Ovary (tissue), 9 donors: ENCODE measurements around the gene ZDHHC1. TPM values are rescaled to one million over a fixed set of nuclear protein-coding genes. Genes with fewer than 3 reads are reported as not detected.

Experiments
- DNase-seq, 5 donors: peaks; one replicate each; pipeline ENCODE4 v3.0.0-alpha.2; 2019 to 2020
- H3K27ac ChIP-seq, 2 donors: fragments of 200-600 bp; one replicate each; pipeline versions ENCODE4 v1.5.1 to v1.8.0; 2019 to 2022
- H3K27me3 ChIP-seq: fragments of 200-600 bp; one replicate; pipeline ENCODE4 v1.8.0; 2022
- H3K36me3 ChIP-seq: fragments of 200-600 bp; sonication (generic); one replicate; pipeline ENCODE4 v1.5.1; 2019
- H3K4me1 ChIP-seq: one replicate; pipeline ENCODE4 v1.8.1; 2013; ENCODE audit warnings: mild to moderate bottlenecking, moderate library complexity; ENCODE audit not compliant: insufficient read depth
- H3K4me3 ChIP-seq: fragments of 200-600 bp; sonication (generic); one replicate; pipeline ENCODE4 v1.5.1; 2017
- H3K9me3 ChIP-seq, 2 donors: fragments of 200-600 bp in 1 of 2; sonication (generic) in 1 of 2; one replicate each; pipeline versions ENCODE4 v1.5.1 to v1.8.1; 2013 to 2019; ENCODE audit warnings: mild to moderate bottlenecking in 1 of 2, moderate library complexity in 1 of 2
- EP300 ChIP-seq: sonication (generic); formaldehyde crosslinking; IDR thresholded peaks from one replicate; pipeline ENCODE4 v1.6.1; 2017; ENCODE audit warnings: antibody characterized with exemption
- POLR2A ChIP-seq: fragments of 450-650 bp; IDR thresholded peaks from one replicate; pipeline ENCODE4 v1.6.1; 2017; ENCODE audit warnings: antibody characterized with exemption, mild to moderate bottlenecking, moderate library complexity
- WGBS, 3 donors: extraction: QIAGEN DNeasy Blood & Tissue Kit in 1 of 3; methylation state at CpG; one replicate each; pipeline versions ENCODE4 v1.1.5 to v1.1.7; 2013 to 2017; 5-methylcytosine and 5-hydroxymethylcytosine counted together
- intact Hi-C, 4 donors: fragments of 100-400 bp; cut with DNase I; formaldehyde crosslinking; loops; one replicate each; pipeline versions ENCODE4 v1.11.0 to v1.15.1; 2022 to 2023
- polyA plus RNA-seq, 2 donors: library from polyadenylated mRNA; stranded (reverse); fragments of 200-250 nt in 1 of 2; fragments of 350-450 nt in 1 of 2; fragmentation: Illumina TruSeq in 1 of 2; extraction: RNeasy Lipid Tissue Mini Kit (QIAGEN cat#74804) in 1 of 2; gene quantifications; one replicate each; pipeline ENCODE4 v1.2.3, GENCODE V29; 2013 to 2014
- small RNA-seq: library from RNA; depleted of rRNA; stranded (forward); fragments of <200 nt; gene quantifications from one replicate; pipeline ENCODE3, GENCODE V24; 2016
- total RNA-seq, 7 donors: library from RNA; depleted of rRNA in 2 of 7; stranded (reverse); fragments of >200 nt in 2 of 7; fragmentation: NEBNext Ultra II Directional in 3 of 7; extraction: Animal tissue kit (Norgen Biotek cat#: 25700) in 3 of 7; gene quantifications; one replicate each; pipeline versions ENCODE4 v1.1.0 to v1.2.4, GENCODE V29; 2016 to 2023
- TF ChIP-seq, protein P1 (sequence below), 3 donors: fragments of 450-650 bp in 2 of 3; fragments of 200-600 bp in 1 of 3; IDR thresholded peaks; one replicate each; pipeline versions ENCODE4 v1.5.1 to v1.8.0; 2016 to 2022; ENCODE audit warnings: antibody characterized with exemption in 3 of 3, mild to moderate bottlenecking in 1 of 3
- donor health status: DM: no; HTN: no; CAD: no; lungs with moderate emphysema.
- donor health status: DM: no; HTN: no; CAD: no.
- donor health status: Bipolar disorder and iron deficiency.
- donor health status: DM: yes; HTN: yes; CAD: no.
- donor health status: DM: no; HTN: no; CAD: no.
- donor health status: DM: yes; HTN: yes; CAD: no.

The ZDHHC1 gene
- total and polyA plus RNA-seq, 9 donors = 1.4 to 45.5 (median 21.9) TPM

DNA sequence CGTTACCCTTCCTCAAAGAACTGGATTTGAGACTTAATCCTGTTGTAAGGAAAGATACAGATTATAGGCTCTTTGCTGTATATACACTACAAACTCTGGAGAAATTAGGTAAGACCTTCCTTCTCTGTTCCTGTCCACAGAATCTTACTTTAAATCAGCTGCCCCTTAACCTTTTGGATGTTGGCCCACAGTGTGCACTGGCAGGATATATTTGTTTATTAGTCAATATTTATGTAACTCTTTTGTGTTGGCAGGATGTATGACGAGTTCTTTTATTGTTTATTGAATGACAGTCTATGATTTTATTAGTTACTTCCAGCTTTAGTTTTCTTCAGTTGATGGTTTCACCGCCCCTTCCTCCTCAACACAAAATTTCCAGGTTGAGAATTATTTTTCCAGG is 69.9 kb downstream of the ZDHHC1 start:
- DNase-seq = no peak
- H3K4me3 ChIP-seq = no peak overlapping the region
- no peaks in the 10 kb centered on the region for H3K36me3 ChIP-seq
- TF ChIP-seq, protein P1, sequence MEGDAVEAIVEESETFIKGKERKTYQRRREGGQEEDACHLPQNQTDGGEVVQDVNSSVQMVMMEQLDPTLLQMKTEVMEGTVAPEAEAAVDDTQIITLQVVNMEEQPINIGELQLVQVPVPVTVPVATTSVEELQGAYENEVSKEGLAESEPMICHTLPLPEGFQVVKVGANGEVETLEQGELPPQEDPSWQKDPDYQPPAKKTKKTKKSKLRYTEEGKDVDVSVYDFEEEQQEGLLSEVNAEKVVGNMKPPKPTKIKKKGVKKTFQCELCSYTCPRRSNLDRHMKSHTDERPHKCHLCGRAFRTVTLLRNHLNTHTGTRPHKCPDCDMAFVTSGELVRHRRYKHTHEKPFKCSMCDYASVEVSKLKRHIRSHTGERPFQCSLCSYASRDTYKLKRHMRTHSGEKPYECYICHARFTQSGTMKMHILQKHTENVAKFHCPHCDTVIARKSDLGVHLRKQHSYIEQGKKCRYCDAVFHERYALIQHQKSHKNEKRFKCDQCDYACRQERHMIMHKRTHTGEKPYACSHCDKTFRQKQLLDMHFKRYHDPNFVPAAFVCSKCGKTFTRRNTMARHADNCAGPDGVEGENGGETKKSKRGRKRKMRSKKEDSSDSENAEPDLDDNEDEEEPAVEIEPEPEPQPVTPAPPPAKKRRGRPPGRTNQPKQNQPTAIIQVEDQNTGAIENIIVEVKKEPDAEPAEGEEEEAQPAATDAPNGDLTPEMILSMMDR (IDR thresholded peaks at IDR 0.05) = no peak
- no peak for TF ChIP-seq POLR2A
- no peak for TF ChIP-seq EP300
- H3K27ac ChIP-seq = no peak overlapping the region
- intact Hi-C loops = no loop called here
- 89 to 92% (median 90%) methylated on average over 3 of the region's 3 CpGs for WGBS, 3 donors
- H3K9me3 ChIP-seq = no peaks in the 10 kb centered on the region
- H3K4me1 ChIP-seq = no peaks in the 10 kb centered on the region
- no peaks in the 10 kb centered on the region for H3K27me3 ChIP-seq

DNA sequence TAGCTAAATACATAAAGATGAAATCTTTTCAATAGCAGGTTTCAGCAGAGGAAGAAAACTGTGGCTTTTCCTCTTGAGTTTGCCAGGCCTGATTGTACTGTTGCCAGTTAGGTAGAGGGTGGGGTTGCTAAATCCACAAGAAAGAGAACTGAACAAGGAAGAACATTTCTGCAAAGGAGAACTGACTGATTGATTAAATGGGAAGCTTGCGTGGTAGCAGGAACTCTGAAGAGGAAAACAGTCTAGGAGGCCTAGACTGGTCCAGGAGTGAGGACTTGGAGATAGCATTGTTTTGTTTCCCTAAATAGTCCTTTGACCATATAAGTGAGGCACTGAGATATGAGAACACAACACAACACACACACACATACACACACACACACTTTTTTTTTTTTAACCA is 70.9 kb downstream of the ZDHHC1 start:
- no peaks in the 10 kb centered on the region for H3K36me3 ChIP-seq
- no peaks in the 10 kb centered on the region for H3K27me3 ChIP-seq
- intact Hi-C loops = no loop called here
- TF ChIP-seq POLR2A (no peak), EP300 (no peak)
- TF ChIP-seq, protein P1 (IDR thresholded peaks at IDR 0.05) = no peak
- H3K9me3 ChIP-seq = no peaks in the 10 kb centered on the region
- no peak for DNase-seq
- WGBS, 3 donors = 80 to 82% (median 81%) methylated on average over 1 of the region's 1 CpG
- no peak overlapping the region for H3K27ac ChIP-seq
- no peaks in the 10 kb centered on the region for H3K4me1 ChIP-seq
- H3K4me3 ChIP-seq = no peak overlapping the region

Small RNA genes within 50 kb of the gene (small RNA-seq; reads per million reads assigned to genes)
- not detected for gene RNU1-123P

Other genes starting within 250 kb of the ZDHHC1 start
- gene NOL3, start 245.9 kb downstream of the ZDHHC1 start, total RNA-seq = 10 to 100 TPM; 14.1 to 31.7 (median 21.4) TPM
- gene NOL3, start 245.9 kb downstream of the ZDHHC1 start, polyA plus RNA-seq = 10 to 100 TPM; 17.9 to 23.1 TPM
- 10 to 100 TPM; 16.8 to 96.4 (median 65.7) TPM for gene MATCAP1, start 232.5 kb downstream of the ZDHHC1 start, total RNA-seq
- gene MATCAP1, start 232.5 kb downstream of the ZDHHC1 start, polyA plus RNA-seq = 10 to 100 TPM; 15.4 to 38.4 TPM
- gene EXOC3L1, start 226.3 kb downstream of the ZDHHC1 start, total RNA-seq = 10 to 100 TPM in 4 of 7 donors, 1 to 10 TPM in 3; 6.1 to 33.0 (median 16.4) TPM
- 10 to 100 TPM in 1 of 2 donors, under 1 TPM in 1; 0.32 to 12.2 TPM for gene EXOC3L1, start 226.3 kb downstream of the ZDHHC1 start, polyA plus RNA-seq
- gene E2F4, start 224.3 kb downstream of the ZDHHC1 start, total RNA-seq = 10 to 100 TPM; 36.0 to 75.7 (median 52.9) TPM
- 10 to 100 TPM; 17.6 to 36.2 TPM for gene E2F4, start 224.3 kb downstream of the ZDHHC1 start, polyA plus RNA-seq
- gene ELMO3, start 217.3 kb downstream of the ZDHHC1 start, total RNA-seq = 10 to 100 TPM in 1 of 7 donors, 1 to 10 TPM in 6; 1.1 to 14.8 (median 2.8) TPM
- gene ELMO3, start 217.3 kb downstream of the ZDHHC1 start, polyA plus RNA-seq = 1 to 10 TPM in 1 of 2 donors, not detected in 1; 1.2 TPM
- 10 to 100 TPM; 23.8 to 39.2 (median 32.1) TPM for gene TMEM208, start 189.3 kb downstream of the ZDHHC1 start, total RNA-seq
- gene TMEM208, start 189.3 kb downstream of the ZDHHC1 start, polyA plus RNA-seq = 10 to 100 TPM; 26.3 to 52.0 TPM
- gene FHOD1, start 169.0 kb downstream of the ZDHHC1 start, total RNA-seq = 10 to 100 TPM; 17.2 to 84.2 (median 41.8) TPM
- gene FHOD1, start 169.0 kb downstream of the ZDHHC1 start, polyA plus RNA-seq = 10 to 100 TPM; 16.0 to 26.2 TPM
- 1 to 10 TPM in 5 of 7 donors, under 1 TPM in 2; 0.36 to 3.1 (median 1.3) TPM for gene SLC9A5, start 167.5 kb downstream of the ZDHHC1 start, total RNA-seq
- 1 to 10 TPM in 1 of 2 donors, under 1 TPM in 1; 0.53 to 1.1 TPM for gene SLC9A5, start 167.5 kb downstream of the ZDHHC1 start, polyA plus RNA-seq
- 10 to 100 TPM; 12.4 to 37.9 (median 27.6) TPM for gene PLEKHG4, start 136.9 kb downstream of the ZDHHC1 start, total RNA-seq
- gene PLEKHG4, start 136.9 kb downstream of the ZDHHC1 start, polyA plus RNA-seq = 10 to 100 TPM in 1 of 2 donors, 1 to 10 TPM in 1; 5.1 to 38.6 TPM
- under 1 TPM in 3 of 7 donors, not detected in 4; 0.05 to 0.32 (median 0.12) TPM for gene KCTD19, start 89.7 kb downstream of the ZDHHC1 start, total RNA-seq
- under 1 TPM; 0.07 to 0.70 TPM for gene KCTD19, start 89.7 kb downstream of the ZDHHC1 start, polyA plus RNA-seq
- 1 to 10 TPM in 4 of 7 donors, under 1 TPM in 2, not detected in 1; 0.58 to 2.6 (median 1.2) TPM for gene LRRC36, start 89.7 kb downstream of the ZDHHC1 start, total RNA-seq
- gene LRRC36, start 89.7 kb downstream of the ZDHHC1 start, polyA plus RNA-seq = under 1 TPM; 0.59 to 0.80 TPM
- gene TPPP3, start 23.0 kb downstream of the ZDHHC1 start, total RNA-seq = 100 to 1,000 TPM in 1 of 7 donors, 10 to 100 TPM in 4, 1 to 10 TPM in 2; 2.2 to 269 (median 10.9) TPM
- gene TPPP3, start 23.0 kb downstream of the ZDHHC1 start, polyA plus RNA-seq = 10 to 100 TPM; 15.2 to 15.6 TPM
- 10 to 100 TPM in 5 of 7 donors, 1 to 10 TPM in 2; 1.3 to 26.3 (median 17.1) TPM for gene HSD11B2, start 14.6 kb upstream of the ZDHHC1 start, total RNA-seq
- 1 to 10 TPM; 4.6 to 5.1 TPM for gene HSD11B2, start 14.6 kb upstream of the ZDHHC1 start, polyA plus RNA-seq
- 100 to 1,000 TPM in 1 of 7 donors, 10 to 100 TPM in 6; 35.8 to 113 (median 63.0) TPM for gene ATP6V0D1, start 64.7 kb upstream of the ZDHHC1 start, total RNA-seq
- gene ATP6V0D1, start 64.7 kb upstream of the ZDHHC1 start, polyA plus RNA-seq = 10 to 100 TPM; 32.5 to 66.0 TPM
- gene AGRP, start 67.1 kb upstream of the ZDHHC1 start, total RNA-seq = under 1 TPM in 2 of 7 donors, not detected in 5; 0.48 to 0.55 TPM
- gene AGRP, start 67.1 kb upstream of the ZDHHC1 start, polyA plus RNA-seq = under 1 TPM in 1 of 2 donors, not detected in 1; 0.11 TPM
- 10 to 100 TPM; 22.3 to 96.3 (median 85.6) TPM for gene RIPOR1, start 112.4 kb upstream of the ZDHHC1 start, total RNA-seq
- 10 to 100 TPM; 31.9 to 38.7 TPM for gene RIPOR1, start 112.4 kb upstream of the ZDHHC1 start, polyA plus RNA-seq
- 10 to 100 TPM; 21.0 to 47.6 (median 42.2) TPM for gene CTCF, start 146.0 kb upstream of the ZDHHC1 start, total RNA-seq
- 10 to 100 TPM; 26.8 to 48.4 TPM for gene CTCF, start 146.0 kb upstream of the ZDHHC1 start, polyA plus RNA-seq
- 1 to 10 TPM in 2 of 7 donors, under 1 TPM in 4, not detected in 1; 0.23 to 1.5 (median 0.61) TPM for gene CARMIL2, start 228.7 kb upstream of the ZDHHC1 start, total RNA-seq
- under 1 TPM; 0.10 to 0.51 TPM for gene CARMIL2, start 228.7 kb upstream of the ZDHHC1 start, polyA plus RNA-seq
- gene ACD, start 243.8 kb upstream of the ZDHHC1 start, total RNA-seq = 10 to 100 TPM; 22.5 to 40.8 (median 29.4) TPM
- gene ACD, start 243.8 kb upstream of the ZDHHC1 start, polyA plus RNA-seq = 10 to 100 TPM in 1 of 2 donors, 1 to 10 TPM in 1; 5.3 to 35.8 TPM
- gene PARD6A, start 244.5 kb upstream of the ZDHHC1 start, total RNA-seq = 10 to 100 TPM in 1 of 7 donors, 1 to 10 TPM in 6; 2.7 to 12.9 (median 5.1) TPM
- gene PARD6A, start 244.5 kb upstream of the ZDHHC1 start, polyA plus RNA-seq = 1 to 10 TPM in 1 of 2 donors, under 1 TPM in 1; 0.53 to 3.0 TPM